Measurements from ENCODE around the gene VWA1.
"Not testable (repeated sequence)": the region's sequence is repeated elsewhere in the genome, so short reads cannot be mapped to it uniquely, and the experiment has no call there.

VWA1 gene

GRCh38 chr1:1462318-1462966 lies 27.0 kb downstream of the VWA1 start:
- DNase-seq (ENCODE audit: insufficient read length, low spot score) (no peak), FAIRE-seq (no peak)
- no peak for TF ChIP-seq CTCF (IDR thresholded peaks at IDR 0.05; ENCODE audit: insufficient read depth, missing control alignments)

GRCh38 chr1:1463312-1463711 lies 27.8 kb downstream of the VWA1 start:
- TF ChIP-seq CTCF (IDR thresholded peaks at IDR 0.05; ENCODE audit: insufficient read depth, missing control alignments) = no peak
- FAIRE-seq = no peak

GRCh38 chr1:1468196-1468985 lies 32.9 kb downstream of the VWA1 start:
- not testable (repeated sequence) for FAIRE-seq; DNase-seq (ENCODE audit: insufficient read length, low spot score)

More at GRCh38 chr1:1463312-1463711, 27.8 kb downstream of the VWA1 start:
- no peak for DNase-seq (ENCODE audit: insufficient read length, low spot score)

GRCh38 chr1:1470626-1471388 lies 35.3 kb downstream of the VWA1 start:
- no peak for DNase-seq (ENCODE audit: insufficient read length, low spot score)
- TF ChIP-seq CTCF (IDR thresholded peaks at IDR 0.05; ENCODE audit: insufficient read depth, missing control alignments) = no peak
- FAIRE-seq = no peak

GRCh38 chr1:1471389-1472052 lies 36.0 kb downstream of the VWA1 start, which contains the start of gene ATAD3B:
ATAD3B (plus strand) TSS chr1:1471765; CDS start chr1:1471885, 120 bp downstream.
- TF ChIP-seq CTCF (IDR thresholded peaks at IDR 0.05; ENCODE audit: insufficient read depth, missing control alignments) = no peak
- no peak for FAIRE-seq
- peak; percentile 72 for DNase-seq (ENCODE audit: insufficient read length, low spot score)

- not testable (repeated sequence) for FAIRE-seq; DNase-seq (ENCODE audit: insufficient read length, low spot score)
These were observed 36.8 kb downstream of the VWA1 start for GRCh38 chr1:1472053-1472876.

GRCh38 chr1:1476011-1476410 lies 40.5 kb downstream of the VWA1 start:
- not testable (repeated sequence) for FAIRE-seq; DNase-seq (ENCODE audit: insufficient read length, low spot score)

GRCh38 chr1:1477206-1477605 lies 41.7 kb downstream of the VWA1 start:
- TF ChIP-seq CTCF (IDR thresholded peaks at IDR 0.05; ENCODE audit: insufficient read depth, missing control alignments) = no peak
- no peak for FAIRE-seq

More at GRCh38 chr1:1477206-1477605, 41.7 kb downstream of the VWA1 start:
- no peak for DNase-seq (ENCODE audit: insufficient read length, low spot score)

All from D721Med (cell line).